Lower lobe of right lung (tissue), 2 donors: Measurements from ENCODE around the gene SMYD1. TPM values are rescaled to one million over a fixed set of nuclear protein-coding genes. Genes with fewer than 3 reads are reported as not detected.

Source experiments
- ATAC-seq, 2 donors: fragments of 200-7000 bp; cut with Tn5 transposase; one replicate each; pipeline ENCODE4 v1.9.1; 2020 to 2022; ENCODE audit warnings: mild to moderate bottlenecking in 2 of 2, moderate library complexity in 2 of 2
- DNase-seq: peaks from one replicate; pipeline ENCODE4 v3.0.0-alpha.2; 2020
- H3K27ac ChIP-seq: fragments of 200-600 bp; one replicate; pipeline ENCODE4 v1.8.0; 2022
- H3K27me3 ChIP-seq: fragments of 200-600 bp; one replicate; pipeline ENCODE4 v1.8.0; 2022; ENCODE audit warnings: low read depth
- H3K36me3 ChIP-seq: fragments of 200-600 bp; one replicate; pipeline ENCODE4 v1.8.0; 2022; ENCODE audit warnings: mild to moderate bottlenecking
- H3K4me1 ChIP-seq: fragments of 200-600 bp; one replicate; pipeline ENCODE4 v1.8.0; 2022
- H3K4me3 ChIP-seq: fragments of 200-600 bp; one replicate; pipeline ENCODE4 v1.8.0; 2022; ENCODE audit warnings: mild to moderate bottlenecking
- H3K9me3 ChIP-seq: fragments of 200-600 bp; one replicate; pipeline ENCODE4 v1.8.0; 2022
- CTCF ChIP-seq: fragments of 200-600 bp; IDR thresholded peaks from one replicate; pipeline ENCODE4 v1.8.0; 2022; ENCODE audit warnings: antibody characterized with exemption, mild to moderate bottlenecking
- intact Hi-C: fragments of 100-400 bp; cut with DNase I; formaldehyde crosslinking; loops from one replicate; pipeline ENCODE4 v1.11.0; 2022
- total RNA-seq: library from RNA; stranded (reverse); fragmentation: NEBNext Ultra II Directional; extraction: Animal tissue kit (Norgen Biotek cat#: 25700); gene quantifications from one replicate; pipeline ENCODE4 v1.2.1, GENCODE V29; 2021
- donor health status: DM: no; HTN: yes; CAD: no; lungs with severe emphysema.

Gene SMYD1
- total RNA-seq, 1 donor from 2014 or later: not detected

GRCh38 chr2:88139203-88139702, 71.6 kb downstream of the SMYD1 start:
- no peaks in the 10 kb centered on the region for H3K36me3 ChIP-seq
- intact Hi-C loops: no loop called here
- peaks cover 5% of the 10 kb centered on the region for H3K9me3 ChIP-seq
- H3K27ac ChIP-seq: no peak overlapping the region
- DNase-seq: no peak
- no peak for TF ChIP-seq CTCF
- ATAC-seq: no peak
- no peak overlapping the region for H3K4me3 ChIP-seq
- no peaks in the 10 kb centered on the region for H3K4me1 ChIP-seq
- no peaks in the 10 kb centered on the region for H3K27me3 ChIP-seq

GRCh38 chr2:88139804-88140203, 72.2 kb downstream of the SMYD1 start:
- ATAC-seq: no peak
- TF ChIP-seq CTCF: no peak
- no peaks in the 10 kb centered on the region for H3K27me3 ChIP-seq
- no peaks in the 10 kb centered on the region for H3K4me1 ChIP-seq
- H3K27ac ChIP-seq: no peak overlapping the region
- intact Hi-C loops: no loop called here
- peaks cover 5% of the 10 kb centered on the region for H3K9me3 ChIP-seq
- H3K36me3 ChIP-seq: no peaks in the 10 kb centered on the region
- DNase-seq: no peak
- no peak overlapping the region for H3K4me3 ChIP-seq

GRCh38 chr2:88141952-88142351, 74.3 kb downstream of the SMYD1 start:
- Histone ChIP-seq H3K4me1 (no peaks in the 10 kb centered on the region), H3K9me3 (peaks cover 5% of the 10 kb centered on the region), H3K36me3 (no peaks in the 10 kb centered on the region), H3K27me3 (no peaks in the 10 kb centered on the region), H3K4me3 (no peak overlapping the region), H3K27ac (no peak overlapping the region)
- intact Hi-C loops: no loop called here
- DNase-seq (no peak), ATAC-seq (no peak)
- no peak for TF ChIP-seq CTCF

GRCh38 chr2:88144271-88144670, 76.6 kb downstream of the SMYD1 start:
- Histone ChIP-seq H3K4me3 (no peak overlapping the region), H3K9me3 (peaks cover 12% of the 10 kb centered on the region), H3K4me1 (no peaks in the 10 kb centered on the region), H3K27ac (no peak overlapping the region), H3K36me3 (no peaks in the 10 kb centered on the region), H3K27me3 (no peaks in the 10 kb centered on the region)
- no peak for TF ChIP-seq CTCF
- DNase-seq (no peak), ATAC-seq (no peak)
- intact Hi-C loops: no loop called here

GRCh38 chr2:88144914-88145497, 77.4 kb downstream of the SMYD1 start:
- DNase-seq: no peak
- intact Hi-C loops: no loop called here
- ATAC-seq: no peak

More at GRCh38 chr2:88144914-88145497, 77.4 kb downstream of the SMYD1 start:
- H3K9me3 ChIP-seq: peaks cover 16% of the 10 kb centered on the region
- no peaks in the 10 kb centered on the region for H3K4me1 ChIP-seq
- no peaks in the 10 kb centered on the region for H3K27me3 ChIP-seq
- no peaks in the 10 kb centered on the region for H3K36me3 ChIP-seq
- TF ChIP-seq CTCF: no peak
- no peak overlapping the region for H3K4me3 ChIP-seq
- no peak overlapping the region for H3K27ac ChIP-seq
